Measurements from ENCODE around the gene PAX5.

PAX5 gene

GRCh38 chr9:36987409-36987808 is 46.7 kb downstream of the PAX5 start:
- DNase-seq (ENCODE audit: low spot score): no peak

GRCh38 chr9:36986468-36987408 is 47.3 kb downstream of the PAX5 start:
- no peak for DNase-seq (ENCODE audit: low spot score)

DNA sequence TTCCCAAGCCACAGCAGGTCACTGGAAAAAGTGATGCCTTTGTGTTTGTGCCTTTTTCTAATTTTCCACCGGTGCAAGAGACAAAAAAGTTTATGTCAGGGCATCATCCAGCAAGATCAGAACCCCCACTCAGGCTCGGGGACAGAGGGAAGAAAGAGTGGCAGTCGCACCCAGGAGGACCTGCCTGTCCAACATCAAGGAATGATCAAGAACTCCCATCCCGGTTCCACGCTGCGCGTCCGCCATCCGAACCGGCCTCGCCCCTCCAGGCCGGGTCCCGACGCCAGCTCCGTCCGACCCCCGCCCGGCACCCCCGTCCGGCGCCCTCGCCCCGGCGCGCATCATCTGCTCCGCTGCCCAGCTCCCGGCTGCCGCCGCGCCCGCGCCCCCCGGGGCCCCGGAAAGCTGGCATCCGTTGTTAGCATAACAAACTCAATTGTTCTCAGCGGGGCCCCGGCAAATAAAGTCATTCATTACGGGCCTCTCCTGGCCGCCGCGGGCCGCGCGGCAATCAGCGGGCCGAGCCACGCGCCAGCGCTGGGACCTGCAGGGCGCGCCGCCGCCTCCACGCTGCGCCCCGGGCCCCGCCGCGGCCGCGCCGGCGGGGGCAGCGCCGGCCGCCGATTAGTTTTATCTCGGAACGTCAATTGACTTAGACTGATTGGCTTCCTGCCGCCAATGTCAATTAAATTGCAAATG is 48.1 kb downstream of the PAX5 start:
- no peak for DNase-seq (ENCODE audit: low spot score)

- no peak for DNase-seq (ENCODE audit: low spot score)
Measured at GRCh38 chr9:36985061-36985768, 48.9 kb downstream of the PAX5 start.

GRCh38 chr9:36980148-36980974 is 53.7 kb downstream of the PAX5 start:
- no peak for DNase-seq (ENCODE audit: low spot score)

- DNase-seq (ENCODE audit: low spot score): no peak
Measured at GRCh38 chr9:36976371-36977030, 57.6 kb downstream of the PAX5 start.

- DNase-seq (ENCODE audit: low spot score): no peak
Measured at GRCh38 chr9:36974731-36975130, 59.3 kb downstream of the PAX5 start.

DNA sequence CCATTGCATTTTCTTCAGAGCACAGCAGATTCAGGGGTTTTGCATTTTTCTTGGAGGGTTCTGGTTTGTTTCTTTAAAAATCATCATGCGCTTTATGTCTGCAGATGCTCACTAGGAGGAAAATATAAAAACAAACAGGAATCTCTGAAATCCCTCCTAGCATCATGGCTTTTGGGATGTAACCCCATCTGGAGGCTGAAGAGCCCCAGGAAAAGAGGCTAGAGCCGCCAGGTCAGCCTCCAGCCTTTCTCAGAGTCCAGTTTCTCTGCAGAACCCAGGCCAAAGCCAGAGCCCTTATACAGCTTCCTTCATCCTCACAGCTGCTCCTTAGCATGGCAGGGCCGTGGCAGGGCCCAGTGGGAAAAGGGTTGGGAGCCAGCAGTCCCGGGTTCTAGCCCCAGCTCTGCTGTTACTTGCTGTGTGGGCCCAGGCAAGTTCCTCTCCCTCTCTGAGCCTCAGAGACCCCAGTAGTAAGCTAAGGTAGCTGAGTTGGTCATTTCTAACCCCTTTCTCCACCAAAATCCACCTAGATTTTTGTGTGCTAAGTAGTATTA is 62.1 kb downstream of the PAX5 start:
- no peak for DNase-seq (ENCODE audit: low spot score)

- no peak for DNase-seq (ENCODE audit: low spot score)
Measured at GRCh38 chr9:36970007-36970888, 63.8 kb downstream of the PAX5 start.

DNA sequence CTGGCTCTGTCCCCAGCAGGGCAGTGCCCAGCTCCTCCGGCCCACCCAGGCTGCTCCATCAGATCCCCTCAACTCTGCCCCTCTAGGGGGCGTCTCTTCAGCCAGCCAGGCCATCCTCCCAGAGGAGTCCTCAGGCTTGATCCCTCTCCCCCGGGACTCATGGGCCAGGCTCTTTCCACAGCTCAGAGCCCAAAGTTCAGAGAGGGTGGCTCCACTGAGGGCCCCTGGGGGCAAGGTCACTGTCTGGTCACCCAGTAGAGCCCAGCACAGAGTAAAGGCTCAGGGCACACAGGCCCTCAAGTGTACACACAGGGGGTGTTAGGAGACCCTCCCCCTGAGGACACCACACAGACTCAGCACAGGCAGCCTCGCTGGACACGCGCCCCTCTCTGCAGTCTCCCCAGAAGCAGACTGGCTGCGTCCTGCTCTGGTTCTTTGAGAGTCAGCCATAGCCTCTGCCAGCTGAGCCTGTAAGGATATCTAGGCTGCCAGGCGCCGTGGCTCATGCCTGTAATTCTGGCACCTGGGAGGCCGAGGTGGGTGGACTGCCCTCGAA is 64.8 kb downstream of the PAX5 start:
- DNase-seq (ENCODE audit: low spot score): no peak

GRCh38 chr9:36968574-36969215 is 65.4 kb downstream of the PAX5 start:
- no peak for DNase-seq (ENCODE audit: low spot score)

DNA sequence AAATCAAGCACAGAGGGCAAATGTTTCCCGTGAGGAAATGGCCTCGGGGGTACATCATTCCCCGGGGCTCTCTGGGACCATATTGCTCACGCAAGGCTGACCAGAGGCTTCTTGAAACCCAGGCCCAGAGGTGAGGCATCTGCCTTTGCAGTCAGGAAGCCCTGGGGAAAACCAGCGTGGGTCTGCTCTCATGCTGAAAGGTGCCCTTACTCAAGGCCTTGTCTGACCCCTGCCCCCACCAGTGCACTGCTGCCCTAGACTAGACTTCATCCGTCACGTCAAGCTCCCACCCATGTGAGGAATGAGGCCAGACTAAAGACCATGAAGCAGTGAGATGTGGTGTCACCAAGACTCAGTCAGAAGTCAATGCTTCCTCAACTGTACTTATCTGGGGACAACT is 66.1 kb downstream of the PAX5 start:
- DNase-seq (ENCODE audit: low spot score): no peak

- DNase-seq (ENCODE audit: low spot score): no peak
Measured at GRCh38 chr9:36966371-36967097, 67.5 kb downstream of the PAX5 start.

DNA sequence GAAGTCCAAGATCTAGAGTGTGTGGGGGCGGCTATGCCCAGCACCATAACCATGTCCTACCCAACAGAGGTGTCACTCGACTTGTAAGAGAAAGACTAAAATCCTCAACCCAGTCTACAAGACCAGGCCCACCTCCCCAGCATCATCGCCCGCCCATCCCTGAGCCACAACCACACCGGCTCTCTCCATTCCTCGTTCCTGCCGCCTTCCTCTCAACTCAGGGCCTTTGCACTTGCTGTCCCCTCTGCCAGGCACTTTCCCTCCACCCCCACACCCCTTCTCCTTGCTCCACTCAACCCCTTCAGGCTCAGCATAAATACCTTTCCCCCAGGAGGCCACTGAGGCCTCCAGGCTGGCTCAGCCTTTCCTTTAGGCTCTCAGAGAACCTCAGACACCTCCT is 69.3 kb downstream of the PAX5 start:
- no peak for DNase-seq (ENCODE audit: low spot score)

- DNase-seq (ENCODE audit: low spot score): no peak
Measured at GRCh38 chr9:36963346-36963745, 70.7 kb downstream of the PAX5 start.

DNA sequence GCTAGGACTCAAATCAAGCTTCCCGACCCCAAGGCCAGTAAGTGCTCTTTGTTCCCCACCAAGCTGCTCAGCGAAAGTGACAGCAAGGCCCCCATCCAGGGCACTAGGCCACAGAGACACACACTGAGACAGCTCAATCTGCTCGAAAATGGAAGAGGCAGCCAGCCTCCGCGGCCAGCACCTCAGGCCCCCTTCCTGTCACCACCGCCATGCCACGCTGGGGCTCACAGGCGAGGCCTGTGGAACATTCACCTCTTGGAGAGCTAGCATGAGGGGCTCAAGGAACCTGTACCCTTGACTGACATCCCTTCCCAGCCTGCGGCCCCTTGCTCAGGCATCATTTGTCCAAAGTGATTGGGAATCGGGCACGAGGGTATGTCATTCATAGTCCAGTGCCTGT is 71.4 kb downstream of the PAX5 start:
- DNase-seq (ENCODE audit: low spot score): no peak

DNA sequence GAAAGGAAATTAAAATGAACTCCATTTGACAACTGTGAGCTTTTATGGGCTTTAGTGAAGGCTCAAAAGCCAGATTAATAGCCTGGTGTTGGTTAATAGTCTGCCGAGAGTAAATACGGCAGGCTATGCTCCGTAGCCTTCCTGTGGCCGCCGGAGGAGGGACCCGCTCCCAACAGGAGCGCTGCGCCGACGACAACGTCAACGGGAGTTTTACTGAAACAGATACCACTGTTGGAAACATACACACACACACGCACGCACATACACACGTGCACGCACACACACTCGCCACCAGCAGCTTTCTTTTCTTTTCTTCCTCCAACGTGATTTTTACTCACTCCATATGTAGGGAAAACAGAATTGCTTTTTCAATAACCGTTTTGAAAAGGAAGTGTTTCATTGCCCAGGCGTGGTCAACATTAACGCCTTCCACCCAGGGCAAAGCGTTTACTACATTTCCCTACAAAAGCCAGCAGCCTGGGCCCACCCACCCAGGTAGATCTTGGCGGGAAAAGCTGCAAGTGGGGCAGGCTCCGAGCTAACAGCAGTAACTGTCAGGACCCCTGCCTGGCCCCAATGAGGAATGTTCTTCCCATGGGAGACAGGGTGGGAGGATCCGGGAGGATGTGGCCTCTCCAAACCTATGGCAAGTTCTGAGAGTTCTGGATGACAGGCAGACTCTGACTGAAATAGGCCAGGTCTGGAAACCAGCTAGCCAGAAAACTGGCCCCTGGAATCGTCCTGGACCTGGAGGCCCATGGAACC is 72.3 kb downstream of the PAX5 start:
- DNase-seq (ENCODE audit: low spot score): no peak

DNA sequence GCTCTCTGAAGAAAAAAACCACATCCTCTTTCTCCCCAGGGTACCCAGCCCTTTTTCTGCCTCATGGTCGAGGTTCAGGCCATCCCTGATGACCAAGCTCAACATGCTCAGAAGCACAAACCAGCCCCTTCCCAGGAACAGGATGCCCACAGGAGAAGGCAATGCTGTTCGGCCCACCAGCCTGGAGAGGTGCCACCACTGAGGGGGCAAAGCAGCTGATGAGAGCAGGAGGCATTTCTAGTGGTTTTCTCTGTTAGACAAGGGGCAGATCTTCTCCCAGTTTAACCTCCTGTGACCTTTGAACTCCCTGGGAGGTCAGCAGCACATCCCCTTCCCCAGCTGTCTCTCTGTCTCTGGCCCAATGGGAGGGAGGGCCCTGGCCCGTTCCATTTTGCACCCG is 73.0 kb downstream of the PAX5 start:
- DNase-seq (ENCODE audit: low spot score): no peak

All from hematopoietic multipotent progenitor cell treated with erythropoietin and hydrocortisone succinate and interleukin-3 and kit ligand, for 15 days (in vitro differentiated cells).